ELR (cell line): ENCODE measurements around the gene GAN.
"Not testable (repeated sequence)": the region's sequence is repeated elsewhere in the genome, so short reads cannot be mapped to it uniquely, and the experiment has no call there.

Experiments used
- DNase-seq: peaks from one replicate; pipeline ENCODE4 v3.0.0-alpha.2; 2015; ENCODE audit warnings: low read depth

Gene GAN

GRCh38 chr16:81310045-81310644 is 4.6 kb upstream of the GAN start:
- DNase-seq: no peak

- no peak for DNase-seq
These were observed 3.0 kb upstream of the GAN start for GRCh38 chr16:81311762-81312161.

GRCh38 chr16:81313701-81314602 is 810 bp upstream of the GAN start:
- DNase-seq: peak; percentile 21

GRCh38 chr16:81315271-81316175 is 761 bp downstream of the GAN start:
- DNase-seq: peak; percentile 69

GRCh38 chr16:81316176-81316496 is 1.4 kb downstream of the GAN start:
- peak; percentile 10 for DNase-seq

GRCh38 chr16:81318711-81319110 is 3.9 kb downstream of the GAN start:
- peak; percentile 43 for DNase-seq

GRCh38 chr16:81319221-81319912 is 4.6 kb downstream of the GAN start:
- DNase-seq: peak; percentile 89

GRCh38 chr16:81321039-81321438 is 6.3 kb downstream of the GAN start:
- no peak for DNase-seq

GRCh38 chr16:81321536-81321935 is 6.8 kb downstream of the GAN start:
- DNase-seq: no peak

- DNase-seq: peak; percentile 28
These were observed 10.0 kb downstream of the GAN start for GRCh38 chr16:81324808-81325207.

GRCh38 chr16:81327011-81327410 is 12.2 kb downstream of the GAN start:
- no peak for DNase-seq

- no peak for DNase-seq
These were observed 12.9 kb downstream of the GAN start for GRCh38 chr16:81327447-81328196.

GRCh38 chr16:81329947-81330346 is 15.2 kb downstream of the GAN start:
- DNase-seq: no peak

GRCh38 chr16:81333356-81333755 is 18.6 kb downstream of the GAN start:
- DNase-seq: no peak

- peak; percentile 52 for DNase-seq
These were observed 20.9 kb downstream of the GAN start for GRCh38 chr16:81335669-81336068.

- DNase-seq: peak; percentile 54
These were observed 22.3 kb downstream of the GAN start for GRCh38 chr16:81337097-81337496.

GRCh38 chr16:81345172-81345571 is 30.4 kb downstream of the GAN start:
- not testable (repeated sequence) for DNase-seq

- no peak for DNase-seq
These were observed 32.7 kb downstream of the GAN start for GRCh38 chr16:81347425-81347824.

GRCh38 chr16:81349608-81350305 is 35.0 kb downstream of the GAN start:
- no peak for DNase-seq

- DNase-seq: peak; percentile 41
These were observed 35.5 kb downstream of the GAN start for GRCh38 chr16:81350306-81350615.

GRCh38 chr16:81353895-81354294 is 39.1 kb downstream of the GAN start:
- no peak for DNase-seq
